Activated T-helper 9 cell treated with anti-CD3 and anti-CD28 coated beads, Interleukin-2, amount 50 U/mL, for 16 hours (primary cell): Measurements from ENCODE around the gene ASXL2.
"Not testable (repeated sequence)": the region's sequence is repeated elsewhere in the genome, so short reads cannot be mapped to it uniquely, and the experiment has no call there.

Experiments used
- DNase-seq: peaks from one replicate; pipeline ENCODE4 v3.0.0-alpha.2; 2020; ENCODE audit warnings: low read depth

ASXL2 gene

DNA sequence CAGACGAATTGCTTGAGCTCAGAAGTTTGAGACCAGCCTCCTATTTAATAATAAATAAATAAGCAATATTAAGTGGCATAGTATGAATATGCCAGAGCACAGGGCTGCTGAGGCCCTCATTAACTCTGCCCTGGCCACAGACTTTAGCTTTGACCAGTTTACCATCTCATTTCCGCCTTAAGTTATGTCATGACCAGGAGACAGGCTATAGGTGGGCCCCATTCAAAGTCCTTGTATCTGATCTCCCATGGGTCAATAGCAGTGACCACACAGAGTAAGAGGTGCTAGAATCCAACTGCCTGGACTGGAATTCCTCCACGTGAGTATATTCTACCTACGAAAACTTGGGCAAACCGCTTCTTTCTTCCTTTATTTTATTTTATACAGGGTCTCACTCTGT, 13.4 kb upstream of the ASXL2 start:
- no peak for DNase-seq

DNA sequence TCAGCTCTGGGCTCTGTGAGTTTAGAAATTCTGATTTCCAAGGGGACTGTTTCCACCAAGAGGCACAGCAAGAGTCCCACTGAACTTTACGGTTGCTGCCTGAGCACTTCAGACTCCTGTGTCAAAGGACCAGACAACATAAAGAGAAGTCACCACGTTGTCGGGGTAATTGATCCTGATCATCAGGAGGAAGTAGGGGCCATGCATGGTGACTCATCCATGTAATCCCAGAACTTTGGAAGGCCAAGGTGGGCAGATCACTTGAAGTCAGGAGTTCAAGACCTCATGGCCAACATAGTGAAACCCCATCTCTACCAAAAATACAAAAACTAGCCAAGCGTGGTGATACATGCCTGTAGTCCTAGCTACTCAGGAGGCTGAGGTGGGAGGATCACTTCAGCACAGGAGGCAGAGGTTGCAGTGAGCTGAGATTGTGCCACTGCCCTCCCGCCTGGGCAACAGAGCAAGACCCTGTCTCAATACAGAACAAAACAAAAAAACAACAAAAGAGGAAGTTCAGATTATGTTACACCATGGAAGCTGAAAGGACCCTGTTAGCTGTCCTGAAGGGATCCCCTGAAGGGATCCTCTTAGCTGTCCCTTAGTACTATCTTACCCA, 9.4 kb upstream of the ASXL2 start:
- no peak for DNase-seq

- no peak for DNase-seq
Observed at GRCh38 chr2:25885933-25886332, 7.6 kb upstream of the ASXL2 start.

- DNase-seq = no peak
Observed at GRCh38 chr2:25881764-25882163, 3.5 kb upstream of the ASXL2 start.

DNA sequence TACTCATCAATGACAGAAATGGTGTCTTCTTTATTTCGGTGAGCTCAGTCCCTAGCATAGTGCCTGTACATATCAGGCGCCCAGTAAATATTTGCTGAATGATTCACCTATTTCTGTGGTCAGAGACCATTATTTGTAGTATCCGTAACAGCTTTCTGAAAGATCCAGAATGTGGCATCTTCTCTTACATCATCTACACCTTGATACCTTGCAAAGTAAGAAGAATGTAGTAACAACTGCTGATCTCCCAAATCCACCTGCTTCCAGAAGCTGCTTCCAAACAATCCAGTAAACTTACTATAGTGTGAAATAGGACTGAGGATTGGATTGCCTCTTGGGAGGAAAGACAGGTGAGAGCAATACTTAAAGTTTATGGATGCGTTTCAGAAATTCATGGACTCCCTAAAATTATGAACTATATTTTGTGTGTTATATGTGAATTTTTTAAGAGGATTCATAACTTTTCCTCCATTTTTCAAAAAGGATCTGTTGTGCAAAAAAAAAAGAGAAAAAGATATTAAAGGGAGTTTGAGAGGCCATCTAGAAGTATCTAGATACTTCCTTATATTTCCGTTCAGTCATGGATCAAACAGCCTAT, 945 bp upstream of the ASXL2 start:
- DNase-seq = no peak

DNA sequence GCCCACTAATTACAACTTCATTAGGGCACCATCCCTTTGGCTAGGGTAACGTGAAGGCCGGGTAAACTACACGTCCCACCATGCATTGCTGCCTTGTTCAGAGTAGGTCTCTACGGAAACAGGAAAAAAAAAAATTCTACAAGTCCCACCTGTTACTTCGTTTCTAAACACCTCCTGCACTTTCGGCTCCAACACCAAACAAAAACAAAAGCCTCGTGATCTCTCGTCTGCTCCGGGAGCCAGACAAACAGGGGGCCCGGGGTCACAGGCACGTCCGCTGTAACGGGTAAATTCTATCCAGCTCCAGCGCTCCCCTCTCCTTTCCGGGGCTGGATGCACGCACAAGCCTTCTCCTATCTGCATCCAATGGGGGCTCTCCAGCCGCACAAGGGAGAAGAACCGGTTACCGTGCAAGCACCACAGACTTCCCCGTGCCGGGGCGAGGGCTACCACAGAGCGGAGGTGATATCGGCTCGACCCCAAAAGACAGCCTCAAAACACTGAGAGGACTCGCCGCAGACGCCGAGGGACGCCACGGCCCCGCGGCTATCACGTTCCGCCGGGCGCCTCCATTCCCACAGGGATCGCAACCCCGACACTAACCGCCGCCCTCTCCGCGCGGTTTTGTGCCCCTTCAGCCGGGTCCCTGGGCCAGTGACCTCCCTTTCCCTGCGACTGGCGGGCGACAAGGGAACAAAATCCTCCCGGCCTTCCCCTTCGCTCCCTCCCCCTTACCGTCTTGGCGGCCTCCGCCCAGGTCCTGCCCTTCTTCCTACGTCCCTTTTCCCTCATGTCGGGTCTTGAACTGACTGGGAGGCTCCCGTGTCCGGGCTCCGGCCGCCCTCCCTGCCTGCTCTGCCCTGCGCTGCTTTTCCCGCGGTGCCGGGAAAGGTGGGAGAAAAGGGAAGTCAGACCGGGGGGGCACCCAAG, 591 bp downstream of the ASXL2 start:
- DNase-seq = peak; percentile 23

DNA sequence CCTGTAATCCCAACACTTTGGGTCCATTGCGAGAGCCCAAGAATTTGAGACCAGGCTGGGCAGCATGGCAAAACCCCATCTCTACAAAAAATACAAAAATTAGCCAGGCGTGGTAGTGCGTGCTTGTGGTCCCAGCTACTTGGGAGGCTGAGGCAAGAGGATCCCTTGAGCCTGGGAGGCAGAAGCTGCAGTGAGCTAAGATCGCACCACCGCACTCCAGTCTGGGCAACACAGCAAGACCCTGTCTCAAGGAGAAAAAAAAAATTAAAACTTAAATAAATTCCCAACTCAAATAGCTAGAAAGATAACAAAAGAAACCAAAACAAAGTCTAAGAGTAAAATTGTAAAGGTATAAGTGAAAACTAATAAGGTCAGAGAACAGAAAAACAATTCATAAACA, 6.2 kb downstream of the ASXL2 start:
- no peak for DNase-seq

DNA sequence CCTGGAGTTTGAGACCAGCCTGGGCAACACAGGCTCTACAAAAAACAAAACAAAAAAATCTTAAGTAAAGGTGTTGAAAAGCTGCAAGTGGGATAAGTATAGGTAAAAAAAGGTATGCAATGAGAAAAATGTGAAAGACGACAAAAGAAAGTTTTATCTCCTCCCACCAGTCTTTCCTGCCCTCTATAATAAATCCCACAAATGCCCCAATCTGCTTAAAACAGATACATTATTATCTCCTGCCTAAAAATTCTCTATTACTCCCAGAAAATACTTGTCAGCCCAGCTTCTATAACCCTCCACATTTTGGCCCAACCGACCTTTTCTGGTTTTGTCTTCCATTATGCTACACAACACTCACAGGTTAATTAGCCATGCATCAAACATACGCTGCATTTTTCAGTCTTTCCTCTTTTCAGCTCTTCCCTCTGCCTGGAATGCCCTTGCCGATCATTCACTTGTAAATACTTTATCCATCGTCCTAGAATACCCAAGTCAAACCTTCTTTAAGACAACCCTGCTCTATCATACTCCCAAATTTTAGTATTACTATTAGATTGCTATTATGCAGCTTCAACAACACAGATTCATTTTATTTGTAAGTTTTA, 10.8 kb downstream of the ASXL2 start:
- DNase-seq = no peak

DNA sequence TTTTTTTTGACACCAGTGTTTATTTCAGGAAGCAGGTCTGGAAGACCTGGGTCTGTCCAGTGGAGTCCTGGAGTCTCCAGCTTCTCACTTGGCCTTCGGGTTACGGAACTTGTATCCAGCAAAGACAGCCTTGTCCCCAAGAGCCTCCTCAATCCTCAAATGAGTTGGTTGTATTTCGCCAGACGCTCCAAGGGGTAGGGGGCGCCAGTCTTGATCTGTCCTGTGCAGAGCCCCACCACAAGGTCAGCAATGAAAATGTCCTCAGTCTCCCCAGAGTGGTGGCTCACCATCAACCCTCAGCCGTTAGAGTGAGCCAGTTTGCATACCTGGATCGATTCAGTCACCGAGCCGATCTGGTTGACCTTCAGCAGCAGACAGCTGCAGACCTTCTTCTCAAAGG, 21.9 kb downstream of the ASXL2 start:
- no peak for DNase-seq

DNA sequence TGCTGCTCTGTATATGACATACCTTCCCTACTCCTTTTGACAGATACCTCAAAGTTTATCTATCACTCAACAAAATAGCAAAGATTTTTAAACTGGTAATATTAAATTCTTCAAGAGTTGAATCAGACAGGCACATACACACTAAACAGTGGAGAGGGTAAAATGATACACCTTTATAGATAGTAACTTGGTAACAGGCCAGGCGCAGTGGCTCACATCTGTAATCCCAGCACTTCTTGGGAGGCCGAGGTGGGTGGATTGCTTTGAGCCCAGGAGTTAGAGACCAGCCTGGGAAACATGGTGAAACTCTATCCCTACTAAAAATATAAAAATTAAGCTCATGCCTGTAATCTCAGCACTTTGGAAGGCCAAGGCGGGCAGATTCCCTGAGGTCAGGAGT, 23.2 kb downstream of the ASXL2 start:
- no peak for DNase-seq

- DNase-seq = no peak
Observed at GRCh38 chr2:25854613-25855012, 23.7 kb downstream of the ASXL2 start.

GRCh38 chr2:25853038-25853638, 25.1 kb downstream of the ASXL2 start:
- DNase-seq = no peak

DNA sequence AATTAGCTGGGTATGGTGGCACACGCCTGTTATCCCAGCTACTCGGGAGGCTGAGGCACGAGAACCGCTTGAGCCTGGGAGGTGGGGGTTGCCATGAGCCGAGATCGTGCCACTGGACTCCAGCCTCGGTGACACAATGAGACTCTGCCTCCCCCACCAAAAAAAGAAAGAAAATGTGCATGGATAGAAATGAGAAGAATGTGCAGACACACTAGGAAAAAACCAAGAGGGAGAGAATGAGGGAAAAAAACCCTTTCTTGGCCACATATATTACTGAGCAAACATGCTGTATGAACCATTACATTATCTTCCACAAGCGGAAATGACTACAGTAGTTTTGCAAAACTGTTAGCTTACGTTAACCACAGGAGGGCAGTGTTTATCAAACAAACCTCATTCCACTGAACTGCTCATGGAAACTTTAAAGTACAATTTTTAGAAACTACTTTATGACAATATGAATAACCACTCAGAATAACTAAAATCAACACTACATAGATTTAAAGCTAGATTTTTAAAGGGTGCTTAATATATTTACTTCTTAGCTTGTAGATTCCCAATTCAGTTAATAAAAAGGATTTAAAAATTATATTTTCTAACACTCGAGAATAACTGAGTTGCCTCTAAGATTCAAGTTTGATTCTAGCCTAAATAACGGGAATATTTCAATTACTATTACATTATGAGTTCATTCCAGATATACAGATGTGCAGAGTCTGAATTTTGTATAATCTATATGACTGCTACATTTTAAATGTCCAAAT, 26.4 kb downstream of the ASXL2 start:
- peak; percentile 3 for DNase-seq

DNA sequence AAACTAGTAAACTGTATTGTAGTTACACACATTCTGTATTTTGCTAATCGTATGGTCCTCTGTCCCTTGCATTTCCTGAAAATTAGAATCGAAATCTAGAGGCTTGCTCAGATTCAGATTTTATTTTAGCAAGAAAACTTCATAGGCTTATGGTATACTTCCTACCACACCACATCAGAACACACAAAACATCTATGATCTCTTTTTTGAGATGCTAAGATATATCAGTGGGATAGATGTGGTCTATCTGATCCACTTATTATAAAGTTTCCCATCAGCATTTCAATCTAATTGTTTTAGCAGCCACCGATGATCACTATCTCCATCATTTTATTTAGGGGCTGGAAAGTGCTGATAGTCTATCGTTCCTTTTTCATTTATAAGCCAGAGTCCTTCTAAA, 27.9 kb downstream of the ASXL2 start:
- not testable (repeated sequence) for DNase-seq

DNA sequence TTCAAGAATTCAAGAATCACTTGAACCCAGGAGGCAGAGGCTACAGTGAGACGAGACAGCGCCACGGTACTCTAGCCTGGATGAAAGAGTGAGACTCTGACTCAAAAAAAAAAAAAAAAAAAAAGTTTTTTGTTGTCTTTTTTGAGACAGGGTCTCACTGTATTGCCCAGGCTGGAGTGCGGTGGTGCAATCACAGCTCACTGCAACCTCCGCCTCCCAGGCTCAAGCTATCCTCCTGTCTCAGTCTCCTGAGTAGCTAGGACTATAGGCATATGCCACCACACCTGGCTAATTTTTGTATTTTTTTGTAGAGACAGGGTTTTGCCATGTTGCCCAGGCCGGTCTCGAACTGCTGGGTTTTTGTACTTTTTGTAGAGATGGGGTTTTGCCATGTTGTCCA, 28.9 kb downstream of the ASXL2 start:
- not testable (repeated sequence) for DNase-seq

GRCh38 chr2:25845843-25846505, 32.3 kb downstream of the ASXL2 start:
- DNase-seq = no peak

DNA sequence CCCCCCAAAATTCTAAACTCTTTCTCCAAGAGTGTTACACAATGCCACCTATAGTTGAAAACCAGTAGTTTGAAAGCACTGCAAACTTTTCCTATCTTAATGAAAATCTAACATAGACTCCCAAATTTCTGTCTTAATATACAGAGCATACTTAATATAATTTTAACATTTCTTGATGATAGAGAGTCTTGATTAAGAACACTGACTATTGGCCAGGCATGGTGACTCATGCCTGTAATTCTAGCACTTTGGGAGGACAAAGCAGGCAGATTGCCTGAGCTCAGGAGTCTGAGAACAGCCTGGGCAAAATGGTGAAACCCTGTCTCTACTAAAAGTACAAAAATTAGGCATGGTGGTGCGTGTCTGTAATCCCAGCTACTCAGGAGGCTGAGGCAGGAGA, 34.2 kb downstream of the ASXL2 start:
- DNase-seq = no peak

GRCh38 chr2:25842155-25842554, 36.1 kb downstream of the ASXL2 start:
- no peak for DNase-seq

- no peak for DNase-seq
Observed at GRCh38 chr2:25838152-25838756, 40.0 kb downstream of the ASXL2 start.

DNA sequence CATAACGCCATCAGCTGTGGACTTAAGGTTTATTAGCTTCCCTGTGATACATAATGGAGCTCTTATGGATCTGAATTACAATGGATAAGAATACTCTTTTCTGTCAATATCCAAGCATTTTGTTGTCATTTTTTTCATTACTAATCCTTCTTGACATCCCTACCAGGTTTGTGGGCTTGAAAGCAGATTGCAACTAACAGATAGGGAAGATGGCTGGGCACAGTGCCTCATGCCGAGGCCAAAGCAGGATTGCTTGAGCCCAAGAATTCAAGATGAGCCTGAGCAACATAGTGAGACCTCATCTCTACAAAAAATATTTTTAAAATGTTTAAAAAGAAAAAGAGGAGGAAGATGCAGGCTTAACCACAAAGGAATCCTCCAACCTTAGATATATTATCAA, 42.4 kb downstream of the ASXL2 start:
- no peak for DNase-seq

DNA sequence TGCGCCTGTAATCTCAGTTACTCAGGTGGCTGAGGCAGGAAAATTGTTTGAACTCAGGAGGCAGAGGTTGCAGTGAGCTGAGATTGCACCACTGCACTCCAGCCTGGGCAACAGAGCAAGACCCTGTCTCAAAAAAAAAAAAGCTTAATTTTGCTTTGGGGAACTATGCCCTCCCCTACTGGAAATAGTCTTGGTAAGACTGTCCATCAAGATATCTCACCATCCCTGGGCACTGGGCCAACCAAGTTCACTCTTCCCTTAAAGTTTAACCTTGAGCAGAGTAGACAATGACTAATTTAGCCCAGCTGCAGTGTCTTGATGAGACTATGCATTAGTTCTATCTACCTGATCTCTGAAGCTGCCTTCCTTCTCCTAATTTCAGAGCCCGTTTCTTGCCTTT, 44.7 kb downstream of the ASXL2 start:
- no peak for DNase-seq
